Gastrocnemius medialis (tissue), 4 donors: Measurements from ENCODE around the gene HYDIN.
"Not testable (repeated sequence)": the region's sequence is repeated elsewhere in the genome, so short reads cannot be mapped to it uniquely, and the experiment has no call there.

Experiments
- POLR2A ChIP-seq, 2 donors: fragments of 450-650 bp; IDR thresholded peaks; one replicate each; pipeline ENCODE4 v1.6.1; 2017; ENCODE audit warnings: antibody characterized with exemption in 2 of 2, mild to moderate bottlenecking in 2 of 2, moderate library complexity in 2 of 2
- TF ChIP-seq, protein P1 (sequence below), 5 experiments: fragments of 450-650 bp in 3 of 5; fragments of 200-600 bp in 2 of 5; sonication (generic) in 2 of 5; IDR thresholded peaks in 4 of 5; conservative IDR thresholded peaks in 1 of 5; 1 replicate in 4 of 5; 2 replicates in 1 of 5; pipeline ENCODE4 v1.5.1; 2016 to 2019; ENCODE audit warnings: antibody characterized with exemption in 5 of 5, mild to moderate bottlenecking in 3 of 5, moderate library complexity in 3 of 5

DNA sequence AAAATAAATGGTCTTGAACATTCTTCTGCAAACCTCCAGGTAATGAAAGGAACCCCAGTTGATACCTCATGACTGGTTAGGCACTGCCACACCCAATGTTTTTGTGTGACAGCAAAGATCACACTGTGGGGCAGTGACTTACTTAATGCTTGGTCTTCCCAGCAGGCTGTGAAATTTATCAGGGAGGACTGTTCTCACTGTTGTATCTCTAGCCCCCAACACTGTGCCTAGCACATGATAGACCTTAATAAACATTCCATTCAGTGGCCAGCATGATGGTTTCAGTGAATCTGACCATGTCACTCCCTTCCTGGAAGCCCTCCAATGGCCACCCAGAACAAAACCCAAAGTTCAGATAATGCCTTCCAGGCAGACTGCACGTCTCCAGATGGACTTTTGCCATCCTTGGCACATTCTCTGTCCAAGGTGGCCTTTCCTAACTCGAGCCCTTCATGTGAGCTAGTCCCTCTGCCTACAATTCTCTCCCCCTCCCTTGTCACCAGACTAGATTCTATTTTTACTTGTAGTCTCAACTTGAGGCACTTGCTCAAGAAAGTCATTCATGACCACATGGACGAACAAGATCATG, 206.6 kb downstream of the HYDIN start:
- not testable (repeated sequence) for TF ChIP-seq POLR2A (IDR thresholded peaks at IDR 0.05)
- TF ChIP-seq, protein P1, sequence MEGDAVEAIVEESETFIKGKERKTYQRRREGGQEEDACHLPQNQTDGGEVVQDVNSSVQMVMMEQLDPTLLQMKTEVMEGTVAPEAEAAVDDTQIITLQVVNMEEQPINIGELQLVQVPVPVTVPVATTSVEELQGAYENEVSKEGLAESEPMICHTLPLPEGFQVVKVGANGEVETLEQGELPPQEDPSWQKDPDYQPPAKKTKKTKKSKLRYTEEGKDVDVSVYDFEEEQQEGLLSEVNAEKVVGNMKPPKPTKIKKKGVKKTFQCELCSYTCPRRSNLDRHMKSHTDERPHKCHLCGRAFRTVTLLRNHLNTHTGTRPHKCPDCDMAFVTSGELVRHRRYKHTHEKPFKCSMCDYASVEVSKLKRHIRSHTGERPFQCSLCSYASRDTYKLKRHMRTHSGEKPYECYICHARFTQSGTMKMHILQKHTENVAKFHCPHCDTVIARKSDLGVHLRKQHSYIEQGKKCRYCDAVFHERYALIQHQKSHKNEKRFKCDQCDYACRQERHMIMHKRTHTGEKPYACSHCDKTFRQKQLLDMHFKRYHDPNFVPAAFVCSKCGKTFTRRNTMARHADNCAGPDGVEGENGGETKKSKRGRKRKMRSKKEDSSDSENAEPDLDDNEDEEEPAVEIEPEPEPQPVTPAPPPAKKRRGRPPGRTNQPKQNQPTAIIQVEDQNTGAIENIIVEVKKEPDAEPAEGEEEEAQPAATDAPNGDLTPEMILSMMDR (IDR thresholded peaks at IDR 0.05 in 4 of 5, conservative IDR thresholded peaks at IDR 0.05 in 1 of 5) = not testable (repeated sequence)
